ENCODE results near the gene RIOK3. TPM values are rescaled to one million over a fixed set of nuclear protein-coding genes. Genes with fewer than 3 reads are reported as not detected.

RIOK3 gene
- total and polyA plus RNA-seq, 2 of the 4 experiments (the other 2 are of a cell fraction): 21.5 to 38.9 TPM

DNA sequence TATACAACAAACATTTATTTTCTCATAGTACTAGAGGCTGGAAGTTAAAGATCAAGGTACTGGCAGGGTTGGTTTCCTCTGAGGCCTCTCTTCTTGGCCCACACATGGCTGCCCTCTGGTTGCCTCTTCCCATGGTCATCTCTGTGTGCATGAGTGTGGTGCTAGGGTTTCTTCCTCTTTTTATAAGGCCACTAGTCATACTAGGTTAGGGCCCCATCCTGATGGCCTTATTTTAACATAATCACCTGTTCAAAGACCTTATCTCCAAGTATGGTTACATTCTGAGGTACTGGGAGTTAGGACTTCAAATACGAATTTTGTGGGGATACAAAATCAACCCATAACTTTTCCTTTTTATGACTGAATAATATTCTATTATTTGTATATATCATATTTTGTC lies 4.8 kb upstream of the RIOK3 start:
- Histone ChIP-seq H3K27me3 (ENCODE audit: control insufficient read depth, insufficient read depth, low read length) (peaks cover 6% of the 10 kb centered on the region; the same call in 1 of the 2 replicates), H2BK20ac (ENCODE audit: low read depth, low read length) (no peak overlapping the region), H3K4ac (ENCODE audit: low read depth, low read length) (no peak overlapping the region), H2AK9ac (replicated peaks; ENCODE audit: low read depth, low read length, poor library complexity) (no peak overlapping the region), H2BK15ac (ENCODE audit: low read depth, low read length) (no peak overlapping the region), H2BK120ac (ENCODE audit: low read depth, low read length) (no peak overlapping the region), H3K36me3 (ENCODE audit: control insufficient read depth, insufficient read depth, low read length) (no peaks in the 10 kb centered on the region), H2BK5ac (ENCODE audit: low read depth, low read length, poor library complexity, severe bottlenecking) (no peak overlapping the region), H4K8ac (ENCODE audit: low read depth in 2 of 2, low read length in 2 of 2) (no peak overlapping the region), H3K9me1 (ENCODE audit: insufficient read depth, low read length) (peaks cover 3% of the 10 kb centered on the region; the same call in 1 of the 2 replicates), H3K9me3 (ENCODE audit: control insufficient read depth, insufficient read depth, low read length) (peaks cover 1% of the 10 kb centered on the region; the same call in 1 of the 2 replicates), H3K23ac (ENCODE audit: low read depth, low read length) (no peak overlapping the region), H4K91ac (ENCODE audit: insufficient read depth, low read depth, low read length) (no peak overlapping the region), H3K9ac (ENCODE audit: low read depth, low read length) (no peak overlapping the region), H2AK5ac (ENCODE audit: low read depth, low read length) (no peak overlapping the region), H3K4me1 (ENCODE audit: control insufficient read depth, insufficient read depth, low read length) (no peaks in the 10 kb centered on the region), H3K4me3 (ENCODE audit: insufficient read depth, low read depth, low read length) (no peak overlapping the region), H4K20me1 (ENCODE audit: insufficient read depth, low read length) (no peaks in the 10 kb centered on the region), H3K4me2 (ENCODE audit: low read depth, low read length) (no peak overlapping the region), H4K5ac (ENCODE audit: low read depth, low read length) (no peak overlapping the region), H3K14ac (replicated peaks; ENCODE audit: low read depth, low read length) (no peak overlapping the region), H3K18ac (ENCODE audit: low read depth, low read length) (no peak overlapping the region), H3K27ac (ENCODE audit: insufficient read depth, low read length) (no peak overlapping the region), H3K79me1 (ENCODE audit: low read depth in 1 of 2, low read length in 2 of 2) (peaks cover 0 to 2% of the 10 kb centered on the region in 2 experiments; a peak in 3 of 4 replicates), H2AFZ (replicated peaks; ENCODE audit: low read length, poor library complexity) (no peak overlapping the region), H3K56ac (ENCODE audit: extremely low read depth, insufficient read depth, low read length) (no peak overlapping the region)
- ATAC-seq (ENCODE audit: low read depth): no peak
- no TSS peak for BruUV-seq (replicated peaks)
- TF ChIP-seq, protein P1, sequence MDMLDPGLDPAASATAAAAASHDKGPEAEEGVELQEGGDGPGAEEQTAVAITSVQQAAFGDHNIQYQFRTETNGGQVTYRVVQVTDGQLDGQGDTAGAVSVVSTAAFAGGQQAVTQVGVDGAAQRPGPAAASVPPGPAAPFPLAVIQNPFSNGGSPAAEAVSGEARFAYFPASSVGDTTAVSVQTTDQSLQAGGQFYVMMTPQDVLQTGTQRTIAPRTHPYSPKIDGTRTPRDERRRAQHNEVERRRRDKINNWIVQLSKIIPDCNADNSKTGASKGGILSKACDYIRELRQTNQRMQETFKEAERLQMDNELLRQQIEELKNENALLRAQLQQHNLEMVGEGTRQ (IDR thresholded peaks at IDR 0.05; ENCODE audit: low read depth, low read length): no peak
- TF ChIP-seq MAFK (IDR thresholded peaks at IDR 0.05; ENCODE audit: low read depth, low read length) (no peak), RFX5 (IDR thresholded peaks at IDR 0.05; ENCODE audit: low read depth, low read length) (no peak), CEBPB (IDR thresholded peaks at IDR 0.05; ENCODE audit: low read depth, low read length) (no peak), FOS (IDR thresholded peaks at IDR 0.05; ENCODE audit: low read depth, low read length) (no peak), MAZ (IDR thresholded peaks at IDR 0.05; ENCODE audit: borderline replicate concordance, low read depth, low read length) (no peak), MXI1 (IDR thresholded peaks at IDR 0.05; ENCODE audit: borderline replicate concordance, low read depth, low read length) (no peak), RAD21 (IDR thresholded peaks at IDR 0.05; ENCODE audit: low read length) (no peak), BHLHE40 (IDR thresholded peaks at IDR 0.05; ENCODE audit: low read depth, low read length) (no peak)
- TF ChIP-seq, protein P2, sequence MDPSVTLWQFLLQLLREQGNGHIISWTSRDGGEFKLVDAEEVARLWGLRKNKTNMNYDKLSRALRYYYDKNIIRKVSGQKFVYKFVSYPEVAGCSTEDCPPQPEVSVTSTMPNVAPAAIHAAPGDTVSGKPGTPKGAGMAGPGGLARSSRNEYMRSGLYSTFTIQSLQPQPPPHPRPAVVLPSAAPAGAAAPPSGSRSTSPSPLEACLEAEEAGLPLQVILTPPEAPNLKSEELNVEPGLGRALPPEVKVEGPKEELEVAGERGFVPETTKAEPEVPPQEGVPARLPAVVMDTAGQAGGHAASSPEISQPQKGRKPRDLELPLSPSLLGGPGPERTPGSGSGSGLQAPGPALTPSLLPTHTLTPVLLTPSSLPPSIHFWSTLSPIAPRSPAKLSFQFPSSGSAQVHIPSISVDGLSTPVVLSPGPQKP (IDR thresholded peaks at IDR 0.05; ENCODE audit: borderline replicate concordance, low read depth, low read length): no peak
- TF ChIP-seq, protein P3, sequence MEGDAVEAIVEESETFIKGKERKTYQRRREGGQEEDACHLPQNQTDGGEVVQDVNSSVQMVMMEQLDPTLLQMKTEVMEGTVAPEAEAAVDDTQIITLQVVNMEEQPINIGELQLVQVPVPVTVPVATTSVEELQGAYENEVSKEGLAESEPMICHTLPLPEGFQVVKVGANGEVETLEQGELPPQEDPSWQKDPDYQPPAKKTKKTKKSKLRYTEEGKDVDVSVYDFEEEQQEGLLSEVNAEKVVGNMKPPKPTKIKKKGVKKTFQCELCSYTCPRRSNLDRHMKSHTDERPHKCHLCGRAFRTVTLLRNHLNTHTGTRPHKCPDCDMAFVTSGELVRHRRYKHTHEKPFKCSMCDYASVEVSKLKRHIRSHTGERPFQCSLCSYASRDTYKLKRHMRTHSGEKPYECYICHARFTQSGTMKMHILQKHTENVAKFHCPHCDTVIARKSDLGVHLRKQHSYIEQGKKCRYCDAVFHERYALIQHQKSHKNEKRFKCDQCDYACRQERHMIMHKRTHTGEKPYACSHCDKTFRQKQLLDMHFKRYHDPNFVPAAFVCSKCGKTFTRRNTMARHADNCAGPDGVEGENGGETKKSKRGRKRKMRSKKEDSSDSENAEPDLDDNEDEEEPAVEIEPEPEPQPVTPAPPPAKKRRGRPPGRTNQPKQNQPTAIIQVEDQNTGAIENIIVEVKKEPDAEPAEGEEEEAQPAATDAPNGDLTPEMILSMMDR (conservative IDR thresholded peaks at IDR 0.05; ENCODE audit: low read depth, low read length): no peak
- POLR2A ChIA-PET (ENCODE audit: unreplicated experiment): no interaction called here
- CTCF ChIA-PET: no interaction called here
- DNase-seq: no peak
- intact Hi-C loops (cut with micrococcal nuclease) (no loop called here), in situ Hi-C loops (cut with MboI; ENCODE audit: low sequenced_read_pairs) (no loop called here), dilution Hi-C loops (cut with HindIII; ENCODE audit: low sequenced_read_pairs, unreplicated experiment) (no loop called here)
- WGBS, 2 experiments (ENCODE audit: extremely low coverage in 2 of 2, insufficient read length in 1 of 2): no CpG with 5 or more reads among the region's 1 CpG
